H1 (cell line): ENCODE measurements around the gene FAIM2. TPM values are rescaled to one million over a fixed set of nuclear protein-coding genes. Genes with fewer than 3 reads are reported as not detected.

Source experiments
- BRCA1 ChIP-seq: IDR thresholded peaks from 2 replicates; pipeline ENCODE4 v1.6.1; 2012; ENCODE audit warnings: low read depth, low read length, improper control_type of control experiment
- CTCF ChIP-seq, 3 experiments: IDR thresholded peaks; 1 replicate in 2 of 3; 2 replicates in 1 of 3; pipeline versions ENCODE4 v1.5.1 to v1.6.1; 2011; ENCODE audit warnings: low read length in 3 of 3, mild to moderate bottlenecking in 3 of 3, inconsistent platforms in 2 of 3, low read depth in 1 of 3, moderate library complexity in 1 of 3; ENCODE audit not compliant: insufficient read depth in 1 of 3; ENCODE audit errors: control extremely low read depth in 1 of 3
- MAFK ChIP-seq: IDR thresholded peaks from 2 replicates; pipeline ENCODE4 v1.6.1; 2012; ENCODE audit warnings: low read depth, mild to moderate bottlenecking, improper control_type of control experiment, low read length
- POLR2AphosphoS5 ChIP-seq: IDR thresholded peaks from 2 replicates; pipeline ENCODE4 v1.6.1; 2011; ENCODE audit warnings: low read depth, low read length
- RXRA ChIP-seq: IDR thresholded peaks from 2 replicates; pipeline ENCODE4 v1.6.1; 2011; ENCODE audit warnings: low read depth, mild to moderate bottlenecking, low read length, moderate library complexity; ENCODE audit not compliant: insufficient read depth
- YY1 ChIP-seq: IDR thresholded peaks from 2 replicates; pipeline ENCODE4 v1.6.1; 2011; ENCODE audit warnings: low read depth, mild to moderate bottlenecking, low read length
- polyA plus RNA-seq, 7 experiments: library from polyadenylated mRNA; depleted of rRNA in 3 of 7; stranded (reverse) in 5 of 7; unstranded in 2 of 7; fragments of >200 nt in 5 of 7; fragments of 200-250 nt in 2 of 7; gene quantifications; 1 replicate in 5 of 7; 2 replicates in 1 of 7; 4 replicates in 1 of 7; pipeline versions ENCODE4 v1.2.1 to v1.2.3, GENCODE V29; 2011 to 2013; ENCODE audit warnings: missing spikeins in 2 of 7, mixed read lengths in 2 of 7
- total RNA-seq: library from RNA; stranded (reverse); fragmentation: NEBNext Ultra II Directional; extraction: Animal tissue kit (Norgen Biotek cat#: 25700); gene quantifications from 2 replicates; pipeline ENCODE4 v1.2.1, GENCODE V29; 2021
- TF ChIP-seq, protein P1 (sequence below): fragments of 300-600 bp; sonication (generic); IDR thresholded peaks from 2 replicates; pipeline ENCODE4 v1.7.1; 2012; ENCODE audit warnings: low read length, moderate library complexity, mild to moderate bottlenecking, inconsistent platforms; ENCODE audit not compliant: insufficient replicate concordance
- TF ChIP-seq, protein P2 (sequence below): IDR thresholded peaks from 2 replicates; pipeline ENCODE4 v1.6.1; 2011; ENCODE audit warnings: low read depth, mild to moderate bottlenecking, low read length; ENCODE audit not compliant: insufficient read depth
- TF ChIP-seq, protein P3 (sequence below): IDR thresholded peaks from 2 replicates; pipeline ENCODE4 v1.6.1; 2012; ENCODE audit warnings: inconsistent platforms

FAIM2 gene
- total and polyA plus RNA-seq, 2 of the 8 experiments (the other 6 are each of a cell fraction or from before 2014, with no cell fraction given) = 0.89 to 1.3 TPM

GRCh38 chr12:49854976-49855375 is 48.7 kb downstream of the FAIM2 start (continued):
- TF ChIP-seq, protein P1, sequence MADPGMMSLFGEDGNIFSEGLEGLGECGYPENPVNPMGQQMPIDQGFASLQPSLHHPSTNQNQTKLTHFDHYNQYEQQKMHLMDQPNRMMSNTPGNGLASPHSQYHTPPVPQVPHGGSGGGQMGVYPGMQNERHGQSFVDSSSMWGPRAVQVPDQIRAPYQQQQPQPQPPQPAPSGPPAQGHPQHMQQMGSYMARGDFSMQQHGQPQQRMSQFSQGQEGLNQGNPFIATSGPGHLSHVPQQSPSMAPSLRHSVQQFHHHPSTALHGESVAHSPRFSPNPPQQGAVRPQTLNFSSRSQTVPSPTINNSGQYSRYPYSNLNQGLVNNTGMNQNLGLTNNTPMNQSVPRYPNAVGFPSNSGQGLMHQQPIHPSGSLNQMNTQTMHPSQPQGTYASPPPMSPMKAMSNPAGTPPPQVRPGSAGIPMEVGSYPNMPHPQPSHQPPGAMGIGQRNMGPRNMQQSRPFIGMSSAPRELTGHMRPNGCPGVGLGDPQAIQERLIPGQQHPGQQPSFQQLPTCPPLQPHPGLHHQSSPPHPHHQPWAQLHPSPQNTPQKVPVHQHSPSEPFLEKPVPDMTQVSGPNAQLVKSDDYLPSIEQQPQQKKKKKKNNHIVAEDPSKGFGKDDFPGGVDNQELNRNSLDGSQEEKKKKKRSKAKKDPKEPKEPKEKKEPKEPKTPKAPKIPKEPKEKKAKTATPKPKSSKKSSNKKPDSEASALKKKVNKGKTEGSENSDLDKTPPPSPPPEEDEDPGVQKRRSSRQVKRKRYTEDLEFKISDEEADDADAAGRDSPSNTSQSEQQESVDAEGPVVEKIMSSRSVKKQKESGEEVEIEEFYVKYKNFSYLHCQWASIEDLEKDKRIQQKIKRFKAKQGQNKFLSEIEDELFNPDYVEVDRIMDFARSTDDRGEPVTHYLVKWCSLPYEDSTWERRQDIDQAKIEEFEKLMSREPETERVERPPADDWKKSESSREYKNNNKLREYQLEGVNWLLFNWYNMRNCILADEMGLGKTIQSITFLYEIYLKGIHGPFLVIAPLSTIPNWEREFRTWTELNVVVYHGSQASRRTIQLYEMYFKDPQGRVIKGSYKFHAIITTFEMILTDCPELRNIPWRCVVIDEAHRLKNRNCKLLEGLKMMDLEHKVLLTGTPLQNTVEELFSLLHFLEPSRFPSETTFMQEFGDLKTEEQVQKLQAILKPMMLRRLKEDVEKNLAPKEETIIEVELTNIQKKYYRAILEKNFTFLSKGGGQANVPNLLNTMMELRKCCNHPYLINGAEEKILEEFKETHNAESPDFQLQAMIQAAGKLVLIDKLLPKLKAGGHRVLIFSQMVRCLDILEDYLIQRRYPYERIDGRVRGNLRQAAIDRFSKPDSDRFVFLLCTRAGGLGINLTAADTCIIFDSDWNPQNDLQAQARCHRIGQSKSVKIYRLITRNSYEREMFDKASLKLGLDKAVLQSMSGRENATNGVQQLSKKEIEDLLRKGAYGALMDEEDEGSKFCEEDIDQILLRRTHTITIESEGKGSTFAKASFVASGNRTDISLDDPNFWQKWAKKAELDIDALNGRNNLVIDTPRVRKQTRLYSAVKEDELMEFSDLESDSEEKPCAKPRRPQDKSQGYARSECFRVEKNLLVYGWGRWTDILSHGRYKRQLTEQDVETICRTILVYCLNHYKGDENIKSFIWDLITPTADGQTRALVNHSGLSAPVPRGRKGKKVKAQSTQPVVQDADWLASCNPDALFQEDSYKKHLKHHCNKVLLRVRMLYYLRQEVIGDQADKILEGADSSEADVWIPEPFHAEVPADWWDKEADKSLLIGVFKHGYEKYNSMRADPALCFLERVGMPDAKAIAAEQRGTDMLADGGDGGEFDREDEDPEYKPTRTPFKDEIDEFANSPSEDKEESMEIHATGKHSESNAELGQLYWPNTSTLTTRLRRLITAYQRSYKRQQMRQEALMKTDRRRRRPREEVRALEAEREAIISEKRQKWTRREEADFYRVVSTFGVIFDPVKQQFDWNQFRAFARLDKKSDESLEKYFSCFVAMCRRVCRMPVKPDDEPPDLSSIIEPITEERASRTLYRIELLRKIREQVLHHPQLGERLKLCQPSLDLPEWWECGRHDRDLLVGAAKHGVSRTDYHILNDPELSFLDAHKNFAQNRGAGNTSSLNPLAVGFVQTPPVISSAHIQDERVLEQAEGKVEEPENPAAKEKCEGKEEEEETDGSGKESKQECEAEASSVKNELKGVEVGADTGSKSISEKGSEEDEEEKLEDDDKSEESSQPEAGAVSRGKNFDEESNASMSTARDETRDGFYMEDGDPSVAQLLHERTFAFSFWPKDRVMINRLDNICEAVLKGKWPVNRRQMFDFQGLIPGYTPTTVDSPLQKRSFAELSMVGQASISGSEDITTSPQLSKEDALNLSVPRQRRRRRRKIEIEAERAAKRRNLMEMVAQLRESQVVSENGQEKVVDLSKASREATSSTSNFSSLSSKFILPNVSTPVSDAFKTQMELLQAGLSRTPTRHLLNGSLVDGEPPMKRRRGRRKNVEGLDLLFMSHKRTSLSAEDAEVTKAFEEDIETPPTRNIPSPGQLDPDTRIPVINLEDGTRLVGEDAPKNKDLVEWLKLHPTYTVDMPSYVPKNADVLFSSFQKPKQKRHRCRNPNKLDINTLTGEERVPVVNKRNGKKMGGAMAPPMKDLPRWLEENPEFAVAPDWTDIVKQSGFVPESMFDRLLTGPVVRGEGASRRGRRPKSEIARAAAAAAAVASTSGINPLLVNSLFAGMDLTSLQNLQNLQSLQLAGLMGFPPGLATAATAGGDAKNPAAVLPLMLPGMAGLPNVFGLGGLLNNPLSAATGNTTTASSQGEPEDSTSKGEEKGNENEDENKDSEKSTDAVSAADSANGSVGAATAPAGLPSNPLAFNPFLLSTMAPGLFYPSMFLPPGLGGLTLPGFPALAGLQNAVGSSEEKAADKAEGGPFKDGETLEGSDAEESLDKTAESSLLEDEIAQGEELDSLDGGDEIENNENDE = no peak
- TF ChIP-seq MAFK (no peak), POLR2AphosphoS5 (no peak), BRCA1 (no peak), RXRA (no peak), YY1 (no peak), CTCF (IDR thresholded peaks at IDR 0.05; ENCODE audit: control extremely low read depth in 1 of 3, insufficient read depth in 1 of 3, low read depth in 1 of 3, low read length in 3 of 3) (no peak)
- TF ChIP-seq, protein P2, sequence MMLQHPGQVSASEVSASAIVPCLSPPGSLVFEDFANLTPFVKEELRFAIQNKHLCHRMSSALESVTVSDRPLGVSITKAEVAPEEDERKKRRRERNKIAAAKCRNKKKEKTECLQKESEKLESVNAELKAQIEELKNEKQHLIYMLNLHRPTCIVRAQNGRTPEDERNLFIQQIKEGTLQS = no peak
- TF ChIP-seq, protein P3, sequence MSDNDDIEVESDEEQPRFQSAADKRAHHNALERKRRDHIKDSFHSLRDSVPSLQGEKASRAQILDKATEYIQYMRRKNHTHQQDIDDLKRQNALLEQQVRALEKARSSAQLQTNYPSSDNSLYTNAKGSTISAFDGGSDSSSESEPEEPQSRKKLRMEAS = no peak
